GM18868 (cell line): ENCODE results near the gene KMT2D.
"Not testable (repeated sequence)": the region's sequence is repeated elsewhere in the genome, so short reads cannot be mapped to it uniquely, and the experiment has no call there.

Experiments
- ATAC-seq: cut with Tn5 transposase; IDR thresholded peaks from one replicate; pipeline ENCODE4 v1.9.1; 2021; ENCODE audit warnings: mild to moderate bottlenecking, moderate library complexity; ENCODE audit not compliant: unreplicated experiment

KMT2D gene

DNA sequence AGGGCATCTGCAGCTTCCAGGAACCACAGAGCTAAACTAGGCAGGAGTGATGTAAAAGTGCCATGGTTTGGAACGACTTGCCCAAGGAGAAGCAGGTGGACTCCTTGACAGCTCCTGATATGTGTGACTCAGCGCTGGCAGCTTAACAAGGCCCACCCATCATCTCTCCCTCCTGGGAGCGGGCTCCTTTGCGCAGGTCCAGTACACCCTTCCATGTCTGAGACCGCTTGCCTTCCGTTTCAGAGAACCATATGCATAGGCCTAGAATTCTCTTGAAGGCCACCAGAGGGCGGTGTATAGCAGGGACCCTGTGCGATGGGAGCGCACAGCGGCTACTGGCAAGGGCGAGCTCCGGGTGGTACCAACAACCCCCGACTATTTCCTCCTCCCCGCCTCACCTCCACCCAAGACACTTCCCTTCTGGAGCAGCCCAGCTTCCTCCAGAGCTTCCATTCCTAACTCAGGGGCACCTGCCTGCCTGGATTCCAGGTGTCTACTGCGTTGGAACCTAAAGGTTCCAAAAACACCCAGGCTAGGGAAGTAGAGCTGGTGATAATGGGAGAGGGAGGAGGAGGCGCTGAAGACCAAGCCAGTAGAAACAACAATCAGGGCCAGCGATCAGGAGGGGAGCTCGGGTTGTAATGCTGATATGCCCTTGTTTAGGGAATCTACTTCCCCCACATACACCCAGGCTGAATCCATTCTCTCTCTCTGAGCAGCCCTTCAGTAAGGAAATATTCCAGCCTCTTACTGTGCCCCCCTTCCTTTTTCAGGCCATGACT lies 27.7 kb upstream of the KMT2D start:
- peak; percentile 85 for ATAC-seq

DNA sequence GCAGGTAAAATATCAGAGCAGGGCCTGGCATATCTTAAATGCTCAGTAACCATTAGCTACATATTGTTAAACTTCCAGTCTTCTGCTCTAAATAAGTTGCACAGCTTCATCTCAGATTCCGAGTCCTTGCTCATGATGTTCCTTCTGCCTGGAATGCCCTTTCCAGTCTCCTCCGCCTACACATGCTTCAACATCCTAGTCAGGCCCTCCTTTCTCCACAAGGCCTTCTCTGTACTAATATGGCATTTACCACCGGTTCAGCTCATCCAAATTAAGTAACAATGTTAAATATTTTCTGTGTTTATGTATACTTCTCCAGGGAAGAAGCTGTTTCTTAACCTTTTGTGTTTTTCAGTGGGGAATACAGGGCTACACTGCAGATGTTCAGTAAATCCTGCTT lies 25.5 kb upstream of the KMT2D start:
- ATAC-seq = no peak

DNA sequence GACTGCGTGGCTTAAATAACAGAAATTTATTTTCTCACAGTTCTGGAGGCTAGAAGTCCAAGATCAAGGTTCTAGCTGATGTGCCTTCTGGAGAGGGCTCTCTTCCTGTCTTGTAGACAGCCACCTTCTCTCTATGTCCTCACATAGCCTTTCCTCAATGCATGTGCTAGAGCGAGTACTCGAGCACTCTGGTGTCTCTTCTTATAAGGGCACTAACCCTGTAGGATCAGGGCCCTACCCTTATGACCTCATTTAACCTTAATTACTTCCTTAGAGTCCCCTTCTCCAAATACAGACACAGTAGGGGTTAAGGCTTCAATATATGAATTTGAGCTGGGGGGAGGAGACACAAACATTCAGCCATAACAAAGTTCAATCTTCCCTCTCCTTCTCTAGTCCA lies 23.8 kb upstream of the KMT2D start:
- no peak for ATAC-seq

DNA sequence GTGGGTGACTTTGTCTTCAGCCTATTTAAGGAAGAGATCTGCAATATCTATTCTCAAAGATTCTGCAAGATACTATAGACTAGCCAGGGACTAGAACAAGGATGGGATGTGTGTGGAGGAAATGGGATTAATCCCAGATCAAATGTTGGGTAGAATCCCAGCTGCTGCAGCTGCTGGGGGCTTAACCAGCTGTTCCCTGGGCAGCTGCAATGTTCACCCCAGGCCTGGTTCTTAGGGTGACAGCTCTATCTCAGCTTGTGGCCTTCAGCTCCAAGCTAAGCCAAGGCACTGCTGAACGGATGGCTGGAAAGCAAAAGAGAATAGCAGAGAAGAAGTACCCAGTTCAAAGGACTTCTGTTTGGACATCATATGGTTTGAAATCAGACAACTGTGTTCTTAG lies 19.2 kb upstream of the KMT2D start:
- no peak for ATAC-seq

DNA sequence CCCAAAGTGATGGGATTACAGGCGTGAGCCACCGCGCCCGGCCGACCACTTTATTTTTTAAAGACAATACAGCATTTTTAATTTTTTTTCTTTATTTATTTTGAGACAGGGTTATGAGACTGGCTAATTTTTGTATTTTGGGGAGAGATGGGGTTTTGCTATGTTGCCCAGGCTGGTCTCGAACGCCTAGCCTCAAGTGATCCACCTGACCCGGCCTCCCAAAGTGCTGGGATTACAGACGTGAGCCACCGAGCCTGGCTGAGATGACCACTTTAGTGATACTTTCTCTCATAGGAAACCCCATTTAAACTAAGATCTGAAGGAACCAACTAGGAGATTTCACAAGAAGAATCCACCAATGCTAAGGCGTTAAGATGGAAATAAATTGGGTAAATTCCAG lies 10.4 kb upstream of the KMT2D start:
- ATAC-seq = no peak

DNA sequence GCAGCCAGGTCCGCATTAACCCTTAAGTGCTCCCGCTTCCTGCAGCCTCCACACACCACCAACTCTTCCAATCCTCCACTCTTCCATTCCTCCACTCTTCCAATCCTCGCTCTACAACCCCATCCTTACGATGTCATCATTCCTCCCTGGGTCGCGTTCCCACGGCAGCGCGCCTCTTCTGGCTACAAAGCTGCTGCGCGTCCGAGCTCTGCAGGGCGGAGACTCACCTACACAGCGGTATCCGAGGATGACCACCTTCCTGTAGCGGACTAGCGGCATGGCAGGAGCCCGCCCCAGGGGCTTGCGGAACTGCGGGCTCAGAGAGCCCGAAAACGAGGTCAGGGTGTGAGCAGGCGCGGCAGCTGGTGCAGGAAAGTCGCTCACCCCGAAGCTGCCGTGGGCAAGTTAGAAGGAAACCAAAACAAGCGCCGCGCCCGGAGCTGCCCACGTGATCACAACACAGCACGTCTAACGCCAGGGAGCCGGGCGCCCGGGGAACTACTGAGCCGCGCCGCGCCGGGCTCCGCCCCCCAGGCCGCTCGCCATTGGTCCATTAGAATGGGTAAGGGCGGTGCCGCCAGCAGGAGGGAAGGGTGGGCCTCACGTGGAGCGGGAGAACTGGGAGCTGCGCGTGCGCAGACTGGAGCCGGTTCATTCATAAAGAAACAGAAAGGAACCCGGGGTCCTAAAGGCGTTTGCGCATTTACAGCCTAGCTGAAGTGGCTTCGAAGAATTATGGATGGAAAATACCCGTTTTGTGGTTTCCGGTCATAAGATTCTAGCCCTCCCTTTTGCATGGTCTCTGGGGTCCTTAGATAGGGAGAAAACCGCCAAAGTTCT lies 9.1 kb upstream of the KMT2D start, which contains the start of gene RHEBL1:
Gene RHEBL1 (minus strand): TSS at position 473 of the 840 bp plus-strand sequence. CDS start 194 bp downstream, at position 279.
- ATAC-seq = peak; percentile 99

DNA sequence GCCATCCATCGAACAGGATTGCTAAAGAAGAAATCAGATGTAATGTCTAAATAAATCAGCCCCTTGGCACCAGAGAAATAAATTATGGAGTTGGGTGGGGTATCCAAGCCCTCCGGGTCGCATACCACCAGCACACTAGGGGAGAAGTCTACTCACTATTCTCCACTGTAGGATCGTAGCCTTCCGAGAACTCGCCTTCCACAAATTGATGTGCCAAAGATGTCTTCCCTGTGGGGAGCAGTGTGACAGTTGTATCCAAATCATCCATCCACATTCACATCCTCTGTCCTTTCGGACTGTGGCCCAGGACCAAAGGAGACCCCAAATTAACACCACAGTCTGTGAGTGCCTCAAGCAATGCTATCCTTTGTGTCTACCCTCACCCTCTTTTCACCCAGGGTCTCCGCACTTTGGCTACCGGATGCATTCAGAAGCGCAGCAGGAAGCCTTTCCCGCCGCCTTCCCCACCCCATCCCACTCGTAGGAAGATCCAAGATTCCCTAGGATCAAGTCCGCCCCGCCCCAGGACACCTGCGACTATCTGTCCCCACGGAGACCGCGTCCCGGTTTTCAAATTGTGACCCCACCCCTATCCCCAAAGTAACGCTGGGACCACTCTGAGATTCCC lies 8.4 kb upstream of the KMT2D start:
- ATAC-seq = no peak

DNA sequence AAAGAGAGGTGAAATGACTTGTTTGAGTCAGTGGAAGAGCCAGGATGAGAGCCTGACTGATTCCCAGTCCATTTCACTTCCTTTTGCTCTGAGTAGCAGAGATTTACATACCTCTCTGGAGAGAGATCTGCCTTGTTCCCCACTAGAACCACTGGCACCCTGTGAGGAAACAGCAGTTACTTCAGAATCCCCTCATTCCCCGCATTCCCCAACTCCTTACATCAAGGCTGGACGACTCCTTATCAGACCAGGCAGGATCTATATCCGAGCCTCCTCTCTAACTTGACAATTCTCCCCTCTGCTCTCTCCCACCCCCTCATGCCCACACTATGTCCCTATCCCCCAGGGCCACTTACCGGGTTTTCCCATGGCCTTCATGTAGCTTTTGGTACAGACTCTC lies 5.5 kb upstream of the KMT2D start:
- no peak for ATAC-seq

DNA sequence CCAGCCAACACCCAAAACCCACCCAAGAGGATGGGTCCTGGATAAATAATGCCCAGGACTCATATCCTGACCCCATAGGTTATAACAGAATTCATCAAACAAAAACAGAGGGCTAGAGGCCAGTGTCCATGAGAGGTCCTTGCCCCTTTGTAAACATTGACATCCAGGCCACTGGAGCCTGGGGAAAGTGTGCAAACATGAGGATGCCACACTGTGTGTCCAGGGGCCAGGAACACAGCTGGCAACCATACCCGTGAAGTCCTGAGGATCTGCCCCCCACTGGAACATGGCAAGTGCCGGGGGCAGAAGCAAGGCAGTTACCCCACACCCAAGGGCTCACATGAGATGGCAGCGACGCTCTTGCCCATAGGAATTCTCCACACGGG lies 4.2 kb upstream of the KMT2D start:
- ATAC-seq = no peak

DNA sequence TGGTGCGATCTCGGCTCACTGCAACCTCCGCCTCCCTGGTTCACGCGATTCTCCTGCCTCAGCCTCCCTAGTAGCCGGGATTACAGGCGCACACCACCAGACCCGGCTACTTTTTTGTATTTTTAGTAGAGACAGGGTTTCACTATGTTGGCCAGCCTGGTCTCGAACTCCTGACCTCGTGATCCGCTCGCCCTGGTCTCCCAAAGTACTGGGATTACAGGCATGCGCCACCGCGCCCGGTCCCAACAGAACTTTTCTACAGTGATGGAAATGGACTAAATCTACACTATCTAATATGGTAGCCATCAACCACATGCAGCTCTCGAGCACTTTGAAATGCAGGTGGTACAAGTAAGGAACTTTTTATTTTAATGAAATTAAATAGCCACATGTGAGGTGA lies 1.3 kb upstream of the KMT2D start:
- ATAC-seq = not testable (repeated sequence)

DNA sequence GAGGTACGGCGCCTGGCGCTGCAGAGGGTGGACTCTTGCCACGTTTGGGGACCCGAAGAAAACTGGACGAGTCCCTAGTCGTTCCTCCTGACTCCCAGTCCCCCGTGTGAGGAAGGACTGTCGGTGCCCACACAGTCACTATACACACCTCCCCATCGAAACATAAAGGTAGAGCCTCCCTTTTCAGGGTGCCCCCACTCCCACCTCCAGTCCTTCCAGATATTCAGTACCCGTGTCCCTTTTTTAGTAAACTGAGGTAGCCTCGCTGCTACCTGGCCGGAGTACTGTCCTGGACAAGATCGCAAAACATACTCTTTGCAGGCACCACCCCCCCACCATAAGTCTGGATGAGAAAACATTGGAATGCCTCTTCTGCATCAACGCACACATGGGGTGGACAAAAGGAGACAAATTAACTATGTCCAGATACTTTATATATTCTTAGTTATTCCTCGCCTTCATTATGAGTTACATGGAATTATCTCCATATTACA lies 610 bp upstream of the KMT2D start:
- ATAC-seq = no peak

DNA sequence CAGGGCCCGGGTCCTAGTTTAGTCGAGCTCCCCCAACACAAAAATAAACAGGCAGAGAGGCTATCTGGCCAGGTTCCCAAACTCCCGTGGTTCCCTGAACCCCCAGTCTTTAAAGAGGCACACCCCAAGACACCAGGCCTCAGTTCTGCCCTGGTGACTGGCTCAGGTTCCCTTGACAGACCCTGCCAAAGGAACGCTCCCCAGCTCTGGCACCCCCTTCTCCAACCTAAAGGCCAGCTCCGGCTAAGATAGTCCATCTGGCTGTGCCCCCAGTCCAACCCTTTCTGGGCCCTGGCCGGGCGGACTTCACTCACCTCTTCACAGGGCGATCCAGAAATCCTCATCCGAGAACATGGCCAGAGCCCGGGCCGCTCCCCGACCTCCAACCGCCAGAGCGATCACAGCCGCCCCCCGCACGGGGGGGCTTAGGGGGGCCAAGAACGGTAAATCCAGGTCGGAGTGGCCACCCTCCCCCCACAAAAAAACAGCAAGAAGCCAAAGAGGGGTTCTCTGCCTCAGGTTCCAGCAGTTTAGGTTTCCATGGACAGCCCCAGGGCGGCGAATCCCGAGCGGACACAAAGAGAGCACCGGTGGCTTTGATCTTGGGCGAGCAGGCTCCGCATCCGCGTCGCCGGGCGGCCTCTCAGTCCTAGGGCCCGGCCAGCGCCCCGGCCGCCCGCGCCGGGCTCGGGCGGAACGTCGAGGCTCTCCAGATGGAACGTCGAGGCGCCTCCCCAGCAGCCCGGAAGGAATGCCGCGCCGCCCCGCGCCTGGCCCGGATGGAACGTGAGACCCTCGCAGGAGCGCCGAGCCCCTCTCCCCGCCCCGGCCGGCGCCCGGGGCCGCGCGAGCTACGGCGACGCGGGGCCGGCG lies 1.1 kb downstream of the KMT2D start:
- no peak for ATAC-seq

DNA sequence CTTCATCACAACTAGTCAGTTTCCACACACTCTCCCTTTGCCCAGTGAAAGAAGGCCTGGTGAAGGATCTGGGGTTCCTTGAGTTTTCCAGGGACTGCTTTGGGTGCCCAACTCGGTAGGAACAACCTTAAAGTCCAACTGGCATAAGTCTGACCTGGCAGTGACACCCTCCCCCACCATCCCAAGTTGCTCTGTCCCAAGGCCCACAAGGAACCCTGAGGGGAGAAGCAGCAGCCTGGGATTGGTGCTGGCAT lies 1.6 kb downstream of the KMT2D start:
- ATAC-seq = no peak

DNA sequence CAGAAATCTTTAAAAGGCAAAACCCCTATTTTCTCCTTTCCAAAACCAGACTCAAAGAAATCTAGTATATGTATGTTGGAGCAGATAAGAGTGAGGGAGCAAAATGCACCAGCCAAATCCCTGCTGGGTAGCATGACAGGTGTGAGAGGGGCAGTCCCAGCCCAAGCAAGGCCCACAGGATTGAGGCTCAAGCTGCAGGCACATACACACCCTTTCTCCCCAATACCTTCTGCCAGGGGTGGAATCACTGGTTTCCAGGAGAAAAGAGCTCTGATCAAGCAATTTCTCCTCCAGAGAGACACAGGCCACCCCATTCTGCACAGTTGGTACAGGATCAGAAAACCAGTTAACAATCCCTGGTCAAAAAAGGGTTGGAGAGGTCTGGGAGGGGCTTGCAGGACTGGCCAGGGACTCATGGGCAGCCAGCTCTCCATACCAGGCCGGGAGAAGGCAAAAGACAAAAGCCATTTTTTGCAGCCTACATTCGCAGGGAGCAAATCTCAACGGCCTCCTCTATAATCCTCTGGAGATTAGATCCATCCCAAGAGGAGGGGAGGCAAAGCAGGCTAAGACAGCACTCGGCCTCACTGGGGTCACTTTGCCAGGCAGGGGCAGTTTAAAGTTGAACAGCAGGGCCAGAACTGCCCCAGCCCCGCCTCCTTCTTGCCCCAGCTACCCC lies 2.1 kb downstream of the KMT2D start:
- ATAC-seq = no peak

DNA sequence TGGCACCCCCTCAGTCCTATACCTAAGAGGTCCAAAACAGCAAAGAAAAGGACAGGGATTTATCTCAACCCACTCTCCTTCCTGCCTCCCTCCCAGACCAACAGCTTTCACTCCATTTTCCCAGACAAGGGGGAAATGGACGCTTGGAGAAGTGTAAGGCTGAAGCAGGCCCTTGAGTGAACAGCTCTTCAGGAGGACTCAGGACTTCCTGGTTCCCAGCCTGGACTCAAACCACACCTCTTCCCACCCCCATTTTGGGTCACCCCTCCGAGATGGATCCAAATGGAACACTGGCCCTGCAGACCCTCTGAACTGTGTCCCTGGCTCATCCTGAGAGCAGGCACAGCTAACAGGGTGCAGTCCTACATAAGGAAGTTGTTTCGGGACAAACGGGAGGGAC lies 2.7 kb downstream of the KMT2D start:
- no peak for ATAC-seq

DNA sequence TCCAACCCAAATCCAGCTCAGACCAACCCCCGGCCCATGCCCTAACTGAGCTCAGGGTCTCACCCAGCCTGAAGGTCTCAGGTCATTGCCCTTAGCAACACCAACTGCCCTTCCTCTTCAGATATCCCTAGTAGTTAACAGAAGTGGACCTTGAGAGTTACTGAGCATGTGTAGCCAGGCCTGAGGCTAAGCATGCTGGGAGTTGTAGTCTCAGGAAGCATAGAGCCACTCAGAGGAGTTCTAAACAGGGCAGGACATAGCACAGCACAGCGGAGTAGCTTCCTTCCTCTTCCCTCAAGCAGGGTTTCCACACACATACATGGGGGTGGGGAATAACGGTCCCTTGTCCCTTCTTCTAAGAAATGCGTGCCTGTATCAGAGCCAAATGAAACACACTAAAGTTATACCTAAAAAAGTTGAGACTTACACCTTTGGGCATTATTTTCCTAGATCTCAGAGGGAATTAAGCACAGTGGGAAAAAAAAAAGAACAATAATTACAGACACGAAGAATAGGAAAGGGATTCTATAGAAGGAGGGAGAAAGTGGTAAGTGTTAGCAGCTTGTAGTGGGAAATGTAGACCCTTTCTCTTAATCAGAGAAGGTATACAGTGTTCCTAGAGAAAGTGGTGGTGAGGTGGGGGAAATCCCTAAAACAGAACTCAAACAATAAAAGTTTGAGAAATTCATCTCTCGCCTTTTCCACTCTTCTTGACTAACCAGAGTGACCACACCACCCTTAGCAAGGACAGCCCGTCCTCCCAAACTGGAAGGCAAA lies 4.4 kb downstream of the KMT2D start:
- ATAC-seq = peak; percentile 81

DNA sequence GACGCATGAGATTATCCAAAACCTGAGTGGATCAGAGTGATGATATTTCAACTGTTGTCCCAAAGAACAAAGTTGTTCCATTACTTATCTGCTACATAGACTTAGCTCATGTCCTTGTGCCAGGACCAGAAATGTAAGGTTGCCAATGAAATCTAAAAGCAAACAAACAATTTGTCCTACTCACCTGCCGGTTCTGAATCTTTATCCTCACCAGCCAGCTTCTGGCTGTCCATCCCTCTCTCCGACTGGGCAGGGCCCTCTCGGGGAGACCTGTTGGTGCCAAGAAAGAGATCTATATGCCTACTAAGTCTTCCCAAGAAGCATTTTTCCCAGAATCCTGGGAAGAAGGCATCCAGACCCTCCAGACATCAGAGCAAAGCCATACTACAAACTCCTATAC lies 5.5 kb downstream of the KMT2D start:
- no peak for ATAC-seq

DNA sequence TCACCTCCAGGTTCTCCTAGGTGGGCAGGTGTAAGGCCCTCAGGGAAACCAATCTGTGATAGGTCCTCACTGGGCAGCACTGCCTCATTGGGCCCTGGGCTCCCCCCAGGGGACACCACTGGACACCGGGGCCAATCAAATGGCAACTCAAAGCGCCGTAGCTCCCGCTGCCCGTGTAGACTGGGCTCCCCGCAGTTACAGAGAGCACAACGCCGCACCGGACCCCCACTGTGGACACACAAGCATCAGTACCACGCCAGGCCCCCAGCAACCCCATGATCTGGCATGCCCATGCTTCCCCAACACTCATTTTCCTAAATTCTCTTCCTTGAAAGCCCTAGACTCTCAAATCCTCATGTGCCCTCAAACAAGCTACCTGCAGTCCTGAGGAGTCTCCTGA lies 6.1 kb downstream of the KMT2D start:
- no peak for ATAC-seq

DNA sequence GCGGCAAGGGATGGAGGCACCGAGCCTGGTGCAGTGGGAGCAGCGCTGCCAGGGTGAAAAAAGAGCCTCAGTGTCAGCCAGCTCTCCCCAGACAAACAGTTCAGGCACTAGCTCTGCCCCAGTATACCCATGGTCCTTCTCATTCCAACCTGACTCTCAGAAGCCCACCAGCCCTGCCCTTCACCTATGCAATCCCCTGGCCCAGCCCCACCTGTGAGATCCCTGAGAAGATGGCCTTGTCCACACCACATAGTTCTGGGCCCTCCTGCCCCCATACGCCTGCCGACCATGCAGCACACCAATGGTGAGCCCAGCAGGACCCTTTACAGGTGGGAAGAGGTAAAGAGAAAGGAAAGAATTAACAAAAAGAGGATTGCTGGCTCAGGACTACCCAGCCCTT lies 6.5 kb downstream of the KMT2D start:
- no peak for ATAC-seq
